Thyroid gland (tissue), 4 donors: ENCODE measurements around the gene GPR153. TPM values are rescaled to one million over a fixed set of nuclear protein-coding genes. Genes with fewer than 3 reads are reported as not detected.

Experiments used
- DNase-seq, 2 donors: peaks; one replicate each; pipeline ENCODE4 v3.0.0-alpha.2; 2019
- H3K27ac ChIP-seq, 3 donors: fragments of 200-600 bp; sonication (generic); 1 replicate in 2 of 3; 2 replicates in 1 of 3; pipeline ENCODE4 v1.5.1; 2016 to 2019; ENCODE audit warnings: mild to moderate bottlenecking in 1 of 3, moderate library complexity in 1 of 3
- H3K27me3 ChIP-seq: fragments of 200-600 bp; sonication (generic); one replicate; pipeline ENCODE4 v1.5.1; 2019
- H3K36me3 ChIP-seq, 2 donors: fragments of 200-600 bp; sonication (generic); one replicate each; pipeline ENCODE4 v1.5.1; 2016 to 2019
- H3K4me1 ChIP-seq, 2 donors: fragments of 200-600 bp; sonication (generic); one replicate each; pipeline ENCODE4 v1.5.1; 2017 to 2019
- H3K4me3 ChIP-seq, 3 donors: fragments of 200-600 bp; sonication (generic); replicated peaks in 1 of 3; 1 replicate in 2 of 3; 2 replicates in 1 of 3; pipeline ENCODE4 v1.5.1; 2016; ENCODE audit warnings: mild to moderate bottlenecking in 1 of 3
- H3K9me3 ChIP-seq: fragments of 200-600 bp; sonication (generic); one replicate; pipeline ENCODE4 v1.5.1; 2017
- POLR2A ChIP-seq, 2 donors: fragments of 450-650 bp; IDR thresholded peaks; one replicate each; pipeline ENCODE4 v1.6.1; 2017; ENCODE audit warnings: antibody characterized with exemption in 2 of 2, mild to moderate bottlenecking in 2 of 2, moderate library complexity in 1 of 2
- WGBS, 2 donors: methylation state at CpG; one replicate each; pipeline ENCODE4 v1.1.5; 2017; 5-methylcytosine and 5-hydroxymethylcytosine counted together
- intact Hi-C: fragments of 100-400 bp; cut with DNase I; formaldehyde crosslinking; loops from one replicate; pipeline ENCODE4 v1.15.1; 2023
- total RNA-seq, 4 donors: library from RNA; depleted of rRNA; stranded (reverse); fragments of >200 nt; gene quantifications; one replicate each; pipeline ENCODE4 v1.2.3, GENCODE V29; 2016
- TF ChIP-seq, protein P1 (sequence below), 6 experiments: fragments of 200-600 bp in 3 of 6; fragments of 450-650 bp in 3 of 6; sonication (generic) in 3 of 6; IDR thresholded peaks; one replicate each; pipeline ENCODE4 v1.5.1; 2016 to 2019; ENCODE audit warnings: antibody characterized with exemption in 6 of 6, mild to moderate bottlenecking in 2 of 6, inconsistent platforms in 1 of 6, moderate library complexity in 1 of 6

The GPR153 gene
- total RNA-seq, 4 donors from 2014 or later, result 0.78 to 3.2 (median 1.5) TPM

DNA sequence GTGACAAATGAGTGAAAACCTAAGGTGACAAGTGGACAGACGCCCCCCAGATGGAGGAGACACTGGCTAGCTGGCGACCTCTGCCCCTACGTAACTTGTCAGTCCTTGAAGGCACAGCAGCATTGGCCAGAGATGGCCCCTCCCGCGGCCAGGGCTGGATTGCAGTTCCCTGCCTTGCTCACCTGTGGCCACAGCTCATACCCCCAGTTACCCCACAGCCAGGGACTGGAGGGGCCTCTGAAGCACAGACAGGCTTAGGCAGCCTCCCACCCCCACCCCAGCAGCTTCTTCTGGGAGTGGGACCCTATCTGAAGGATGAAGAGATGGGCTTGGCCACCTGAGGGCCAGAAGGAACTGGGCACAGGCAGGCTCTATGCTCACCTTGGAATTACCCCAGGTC lies 13.2 kb downstream of the GPR153 start:
- Histone ChIP-seq H3K9me3 (no peaks in the 10 kb centered on the region), H3K4me1 (peaks cover 0 to 19% of the 10 kb centered on the region in 2 donors), H3K36me3 (no peaks in the 10 kb centered on the region), H3K4me3 (no peak overlapping the region), H3K27ac (no peak overlapping the region), H3K27me3 (peaks cover 24% of the 10 kb centered on the region)
- no peak for DNase-seq
- intact Hi-C loops, result loop anchor here (2.0 to 5.0 kb wide), 2 partner anchors 95 to 160 kb away; no protein-coding TSS in a partner anchor
- TF ChIP-seq, protein P1, sequence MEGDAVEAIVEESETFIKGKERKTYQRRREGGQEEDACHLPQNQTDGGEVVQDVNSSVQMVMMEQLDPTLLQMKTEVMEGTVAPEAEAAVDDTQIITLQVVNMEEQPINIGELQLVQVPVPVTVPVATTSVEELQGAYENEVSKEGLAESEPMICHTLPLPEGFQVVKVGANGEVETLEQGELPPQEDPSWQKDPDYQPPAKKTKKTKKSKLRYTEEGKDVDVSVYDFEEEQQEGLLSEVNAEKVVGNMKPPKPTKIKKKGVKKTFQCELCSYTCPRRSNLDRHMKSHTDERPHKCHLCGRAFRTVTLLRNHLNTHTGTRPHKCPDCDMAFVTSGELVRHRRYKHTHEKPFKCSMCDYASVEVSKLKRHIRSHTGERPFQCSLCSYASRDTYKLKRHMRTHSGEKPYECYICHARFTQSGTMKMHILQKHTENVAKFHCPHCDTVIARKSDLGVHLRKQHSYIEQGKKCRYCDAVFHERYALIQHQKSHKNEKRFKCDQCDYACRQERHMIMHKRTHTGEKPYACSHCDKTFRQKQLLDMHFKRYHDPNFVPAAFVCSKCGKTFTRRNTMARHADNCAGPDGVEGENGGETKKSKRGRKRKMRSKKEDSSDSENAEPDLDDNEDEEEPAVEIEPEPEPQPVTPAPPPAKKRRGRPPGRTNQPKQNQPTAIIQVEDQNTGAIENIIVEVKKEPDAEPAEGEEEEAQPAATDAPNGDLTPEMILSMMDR (IDR thresholded peaks at IDR 0.05), result no peak
- TF ChIP-seq POLR2A (IDR thresholded peaks at IDR 0.05), result no peak
- 68 to 79% methylated on average over 5 of the region's 5 CpGs for WGBS, 2 donors

GRCh38 chr1:6246497-6247467 lies 14.1 kb downstream of the GPR153 start:
- no peaks in the 10 kb centered on the region for H3K36me3 ChIP-seq
- H3K4me1 ChIP-seq, result peaks cover 0 to 28% of the 10 kb centered on the region in 2 donors
- TF ChIP-seq POLR2A (IDR thresholded peaks at IDR 0.05), result no peak
- TF ChIP-seq, protein P1 (IDR thresholded peaks at IDR 0.05), result peak; percentile 88 to 97 (median 94)
- intact Hi-C loops, result loop anchor here (5.0 kb wide), 1 partner anchor 161 kb away; no protein-coding TSS in a partner anchor
- peak; percentile 70 to 76 for DNase-seq
- no peak overlapping the region for H3K27ac ChIP-seq
- 8 to 12% methylated on average over 15 to 20 of the region's 30 CpGs for WGBS, 2 donors
- peaks cover 31% of the 10 kb centered on the region for H3K27me3 ChIP-seq
- no peaks in the 10 kb centered on the region for H3K9me3 ChIP-seq
- H3K4me3 ChIP-seq, result no peak overlapping the region

DNA sequence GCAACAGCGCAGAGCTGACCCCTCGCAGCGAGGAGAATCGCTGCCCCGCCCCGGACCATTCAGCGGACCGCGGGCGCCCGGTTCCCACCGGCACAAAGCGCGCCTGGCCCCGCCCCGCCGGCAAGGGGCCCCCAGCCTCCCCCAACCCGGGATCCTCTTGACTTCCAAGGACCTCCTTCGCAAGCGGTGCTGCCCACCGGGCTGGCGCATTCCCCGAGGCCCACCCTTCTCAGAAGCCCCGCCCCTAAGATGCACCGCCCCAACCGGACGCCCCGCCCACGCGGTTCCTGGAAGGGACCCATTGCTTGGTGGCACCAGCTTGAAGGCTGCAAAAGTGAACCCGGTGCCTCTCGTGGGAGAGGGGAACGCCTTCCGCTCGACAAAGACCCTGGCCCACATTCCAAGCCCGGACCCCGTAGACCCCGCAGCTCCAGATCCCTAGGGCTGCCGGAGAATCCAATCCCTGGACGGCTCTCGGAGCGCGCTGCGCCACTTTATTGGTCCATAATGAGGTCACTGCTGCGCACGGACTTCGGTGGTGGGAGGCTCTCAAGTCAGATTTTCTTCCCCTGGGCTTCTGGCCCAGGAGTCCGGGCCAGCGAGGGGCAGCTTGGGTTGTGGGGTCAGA lies 14.9 kb downstream of the GPR153 start:
- Histone ChIP-seq H3K4me1 (peaks cover 0 to 30% of the 10 kb centered on the region in 2 donors), H3K36me3 (no peaks in the 10 kb centered on the region), H3K4me3 (no peak overlapping the region), H3K9me3 (no peaks in the 10 kb centered on the region), H3K27me3 (peaks cover 39% of the 10 kb centered on the region), H3K27ac (no peak overlapping the region)
- WGBS, 2 donors, result 0% methylated on average over 5 to 10 of the region's 49 CpGs
- intact Hi-C loops, result loop anchor here (5.0 kb wide), 1 partner anchor 161 kb away; no protein-coding TSS in a partner anchor
- TF ChIP-seq POLR2A (IDR thresholded peaks at IDR 0.05), result no peak
- TF ChIP-seq, protein P1 (IDR thresholded peaks at IDR 0.05), result no peak
- DNase-seq, result no peak

GRCh38 chr1:6245086-6245868 lies 15.6 kb downstream of the GPR153 start:
- DNase-seq, result peak; percentile 76 to 80
- H3K9me3 ChIP-seq, result no peaks in the 10 kb centered on the region
- 0 to 1% methylated on average over 2 to 17 of the region's 79 CpGs for WGBS, 2 donors
- H3K4me1 ChIP-seq, result peaks cover 0 to 30% of the 10 kb centered on the region in 2 donors
- H3K36me3 ChIP-seq, result no peaks in the 10 kb centered on the region
- no peak overlapping the region for H3K27ac ChIP-seq
- intact Hi-C loops, result loop anchor here (5.0 kb wide), 1 partner anchor 162 kb away; no protein-coding TSS in a partner anchor
- H3K4me3 ChIP-seq, result no peak overlapping the region
- TF ChIP-seq POLR2A (IDR thresholded peaks at IDR 0.05), result no peak
- TF ChIP-seq, protein P1 (IDR thresholded peaks at IDR 0.05), result peak; percentile 36 to 95 (median 80)
- H3K27me3 ChIP-seq, result peaks cover 41% of the 10 kb centered on the region
